Measurements from ENCODE around the gene KCNE4.
"Not testable (repeated sequence)": the region's sequence is repeated elsewhere in the genome, so short reads cannot be mapped to it uniquely, and the experiment has no call there.

KCNE4 gene

DNA sequence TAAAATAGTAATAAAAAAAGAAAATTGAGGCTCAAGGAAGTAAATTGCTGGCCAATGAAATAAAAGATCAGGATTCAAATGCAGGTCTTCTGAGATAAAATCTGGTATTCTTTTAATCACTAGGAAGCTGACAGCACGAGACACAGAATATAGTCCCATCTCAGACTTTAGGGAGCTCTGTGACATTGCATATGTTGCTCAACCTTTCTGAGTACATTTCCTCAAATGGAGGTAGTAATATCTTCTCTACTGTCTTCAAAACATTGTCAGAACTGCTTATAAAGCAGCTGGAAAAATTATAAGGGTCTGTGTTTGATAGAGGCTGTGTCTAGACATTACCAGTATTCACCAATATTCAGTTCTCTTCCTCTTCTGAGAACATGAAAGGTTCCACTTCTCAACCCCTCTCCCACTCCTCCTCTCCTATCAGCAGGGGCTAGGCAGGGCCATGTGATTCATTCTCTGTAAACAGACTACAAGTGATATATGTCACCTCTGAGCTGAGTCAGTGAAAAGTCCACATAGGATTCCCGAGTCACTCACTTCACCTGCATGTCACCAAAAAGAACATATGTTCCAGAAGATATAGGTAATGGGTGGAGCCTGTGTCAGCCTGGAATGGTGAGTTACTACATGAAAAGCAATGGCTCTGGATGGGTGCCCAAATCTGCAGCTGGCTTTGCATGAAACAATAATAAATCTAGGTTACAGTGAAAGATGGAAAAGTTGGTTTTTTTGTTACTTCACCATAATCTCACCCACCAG lies 7.1 kb downstream of the KCNE4 start:
- DNase-seq (ENCODE audit: low spot score), result no peak

DNA sequence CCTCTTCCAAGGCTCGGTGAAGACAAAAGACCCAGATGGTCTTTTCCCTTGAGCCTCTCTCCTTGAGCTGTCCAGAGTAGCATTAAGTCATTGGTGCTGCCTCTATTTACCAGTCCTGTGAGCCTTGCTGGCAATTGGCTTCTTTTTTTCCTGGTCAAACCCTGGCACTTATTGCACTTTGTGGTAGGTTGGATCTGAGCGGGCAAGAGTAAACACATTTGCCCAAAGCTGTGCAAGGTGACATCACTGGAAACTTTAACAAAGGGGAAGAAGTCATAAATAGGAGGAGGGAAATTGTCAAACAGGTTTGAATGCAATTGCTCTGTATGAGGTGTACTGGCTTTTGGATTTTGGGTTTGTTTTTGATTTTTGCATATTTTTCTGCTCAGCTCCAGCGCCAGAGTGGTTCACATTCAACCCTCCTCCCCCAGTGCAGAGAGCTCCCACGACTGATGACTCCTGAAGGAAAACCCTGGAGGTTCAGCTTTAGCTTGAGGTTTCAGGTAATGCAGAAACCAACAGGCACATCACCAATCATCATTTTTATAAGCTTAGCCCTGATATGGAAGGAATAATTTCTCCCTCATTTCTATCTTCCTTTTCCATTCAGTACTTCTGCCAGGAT lies 8.3 kb downstream of the KCNE4 start:
- DNase-seq (ENCODE audit: low spot score), result no peak

DNA sequence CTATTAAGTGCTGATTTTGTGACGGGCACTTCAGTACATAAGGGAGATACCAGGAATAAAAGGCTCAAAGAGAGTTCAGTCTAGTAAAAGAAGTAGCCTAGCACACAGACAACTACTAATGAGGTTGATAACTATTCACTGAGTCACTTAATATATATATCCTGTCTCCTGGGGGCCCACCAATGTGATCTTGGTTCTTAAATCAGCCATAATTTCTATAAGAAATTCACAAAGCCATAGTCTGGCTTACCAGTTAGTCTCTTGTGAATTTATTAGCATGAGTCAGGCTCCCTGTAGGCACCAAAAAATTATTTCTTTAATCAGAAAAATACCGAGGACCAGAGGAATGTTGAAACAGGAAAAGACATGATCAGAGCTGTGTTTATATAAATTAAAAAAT lies 10.4 kb downstream of the KCNE4 start:
- DNase-seq (ENCODE audit: low spot score), result no peak

DNA sequence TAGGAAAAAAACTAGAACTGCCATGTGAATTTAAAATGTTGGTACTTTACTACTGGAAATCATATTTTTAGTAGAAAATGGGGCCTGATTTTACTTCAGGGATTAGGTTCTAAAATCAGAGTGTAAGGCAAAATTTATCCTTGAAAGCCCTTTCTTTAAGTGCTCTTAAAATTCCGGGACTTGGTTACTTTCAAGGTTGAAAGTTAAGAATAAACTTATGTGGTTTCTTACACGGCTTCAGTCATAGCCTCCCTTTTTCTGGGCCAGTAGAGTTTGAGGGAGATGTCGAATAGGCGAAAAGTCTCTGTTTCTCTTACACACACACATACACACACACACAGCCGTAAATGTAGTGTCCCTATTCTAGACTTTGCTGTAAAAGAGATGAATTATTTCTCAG lies 13.1 kb downstream of the KCNE4 start:
- DNase-seq (ENCODE audit: low spot score), result no peak

DNA sequence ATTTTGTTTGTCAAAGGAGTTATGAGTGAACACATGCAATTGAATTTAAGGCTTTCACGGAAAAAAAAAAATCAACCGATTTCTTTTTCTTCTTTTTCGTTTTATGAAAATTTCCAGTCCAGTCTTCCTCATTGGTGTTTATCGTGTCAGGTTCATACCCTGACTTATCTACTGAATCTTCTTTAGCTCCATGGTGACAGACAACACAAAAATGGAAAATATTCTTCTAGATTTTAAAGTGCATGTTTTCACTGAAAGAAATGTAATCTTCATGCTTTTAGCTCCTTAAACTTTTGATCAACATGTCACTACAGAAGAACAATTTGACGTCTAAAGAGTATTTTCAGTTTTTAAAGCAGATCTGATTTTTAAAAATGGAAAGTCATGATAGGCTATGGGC lies 14.7 kb downstream of the KCNE4 start:
- no peak for DNase-seq (ENCODE audit: low spot score)

DNA sequence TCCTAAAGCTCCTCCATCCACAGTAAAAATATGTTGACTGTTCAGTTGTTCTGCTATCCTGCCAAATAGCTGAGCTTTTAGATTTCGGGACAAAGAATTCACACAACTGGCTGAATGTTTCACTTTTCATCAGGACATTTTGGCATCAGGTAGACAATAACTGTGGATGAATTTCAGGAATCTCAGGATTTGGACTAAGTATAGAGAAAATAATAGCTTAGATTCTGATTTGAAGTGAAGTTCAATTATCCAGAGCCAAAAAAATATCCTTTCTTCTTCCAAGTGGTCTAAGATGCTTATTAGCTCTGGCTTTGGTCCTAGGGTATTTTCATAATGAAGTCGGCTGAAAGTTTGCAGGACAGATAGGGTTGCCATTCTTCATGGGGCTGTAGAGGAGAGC lies 16.1 kb downstream of the KCNE4 start:
- no peak for DNase-seq (ENCODE audit: low spot score)

DNA sequence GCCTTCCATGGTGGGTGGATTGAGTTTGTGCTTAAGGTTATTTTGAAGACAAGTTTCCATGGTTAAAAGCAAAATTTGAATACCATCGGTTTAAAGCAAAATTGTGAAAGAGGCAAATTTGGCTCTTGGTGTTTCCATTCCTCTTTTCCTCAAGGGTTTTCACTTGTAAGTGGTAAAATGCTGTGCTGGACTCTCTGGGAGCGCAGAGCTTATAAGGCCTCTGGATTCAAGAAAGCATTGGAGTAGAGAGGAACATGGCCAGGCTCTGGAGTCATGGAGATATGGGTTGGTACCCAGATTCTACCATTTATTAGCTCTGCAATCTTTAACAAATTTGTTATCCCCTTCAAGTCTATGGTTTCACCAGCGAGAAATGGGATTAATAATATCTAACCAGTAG lies 17.5 kb downstream of the KCNE4 start:
- no peak for DNase-seq (ENCODE audit: low spot score)

DNA sequence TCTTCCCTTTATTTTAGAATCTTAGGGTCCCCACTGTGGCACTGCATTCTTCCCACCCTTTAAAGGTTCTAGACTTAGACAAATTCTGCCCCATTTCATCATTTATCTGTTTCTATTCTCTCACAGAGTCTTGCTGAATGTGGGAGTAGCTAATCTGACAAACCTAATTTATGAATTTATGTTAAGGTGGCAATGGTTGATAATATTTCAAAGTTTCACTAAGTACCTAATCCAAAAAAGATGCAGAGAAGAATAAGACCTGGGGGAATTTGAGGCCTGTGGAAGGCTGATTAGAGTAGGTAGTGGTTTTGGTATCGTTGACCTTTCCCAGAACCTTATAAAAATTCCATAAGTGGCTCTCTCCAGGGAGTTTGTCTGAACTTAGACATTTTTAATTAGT lies 18.0 kb downstream of the KCNE4 start:
- no peak for DNase-seq (ENCODE audit: low spot score)

DNA sequence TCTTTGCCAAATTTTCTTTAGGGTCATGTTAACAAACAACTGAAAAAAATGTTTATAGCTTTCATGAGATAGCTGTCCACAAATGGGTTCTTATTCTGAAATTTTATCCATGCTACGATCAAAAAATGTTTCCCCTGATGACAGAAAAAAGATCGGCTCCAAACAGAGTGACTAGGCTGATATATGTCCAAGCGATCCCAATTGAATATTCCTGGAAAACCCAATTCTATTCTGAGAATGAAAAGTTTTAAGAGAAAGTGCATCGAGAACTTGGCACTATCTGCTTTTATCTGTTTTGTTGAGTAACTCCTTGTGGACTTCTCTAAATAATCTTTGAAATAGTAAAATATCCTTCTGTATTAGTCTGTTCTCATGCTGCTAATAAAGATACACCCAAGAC lies 19.1 kb downstream of the KCNE4 start:
- DNase-seq (ENCODE audit: low spot score), result no peak

DNA sequence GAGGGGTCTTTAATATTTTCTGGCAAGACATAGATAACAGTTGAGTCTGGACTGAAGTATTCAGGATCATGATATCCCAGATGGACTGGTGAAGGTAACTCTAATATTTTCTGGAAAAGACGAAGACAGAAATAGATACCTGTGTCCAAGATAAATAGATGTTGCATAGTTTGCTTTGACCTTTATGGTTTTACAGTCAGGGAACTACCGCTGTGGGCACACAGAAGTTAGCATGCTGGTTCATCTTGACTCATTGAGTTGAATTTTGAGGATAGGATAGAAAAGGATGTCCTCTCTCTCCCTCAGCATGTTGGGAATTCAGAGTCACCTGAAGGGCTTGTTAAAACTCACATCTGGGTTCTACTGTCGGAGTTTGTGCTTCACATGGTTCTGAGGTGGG lies 20.8 kb downstream of the KCNE4 start:
- DNase-seq (ENCODE audit: low spot score), result no peak

DNA sequence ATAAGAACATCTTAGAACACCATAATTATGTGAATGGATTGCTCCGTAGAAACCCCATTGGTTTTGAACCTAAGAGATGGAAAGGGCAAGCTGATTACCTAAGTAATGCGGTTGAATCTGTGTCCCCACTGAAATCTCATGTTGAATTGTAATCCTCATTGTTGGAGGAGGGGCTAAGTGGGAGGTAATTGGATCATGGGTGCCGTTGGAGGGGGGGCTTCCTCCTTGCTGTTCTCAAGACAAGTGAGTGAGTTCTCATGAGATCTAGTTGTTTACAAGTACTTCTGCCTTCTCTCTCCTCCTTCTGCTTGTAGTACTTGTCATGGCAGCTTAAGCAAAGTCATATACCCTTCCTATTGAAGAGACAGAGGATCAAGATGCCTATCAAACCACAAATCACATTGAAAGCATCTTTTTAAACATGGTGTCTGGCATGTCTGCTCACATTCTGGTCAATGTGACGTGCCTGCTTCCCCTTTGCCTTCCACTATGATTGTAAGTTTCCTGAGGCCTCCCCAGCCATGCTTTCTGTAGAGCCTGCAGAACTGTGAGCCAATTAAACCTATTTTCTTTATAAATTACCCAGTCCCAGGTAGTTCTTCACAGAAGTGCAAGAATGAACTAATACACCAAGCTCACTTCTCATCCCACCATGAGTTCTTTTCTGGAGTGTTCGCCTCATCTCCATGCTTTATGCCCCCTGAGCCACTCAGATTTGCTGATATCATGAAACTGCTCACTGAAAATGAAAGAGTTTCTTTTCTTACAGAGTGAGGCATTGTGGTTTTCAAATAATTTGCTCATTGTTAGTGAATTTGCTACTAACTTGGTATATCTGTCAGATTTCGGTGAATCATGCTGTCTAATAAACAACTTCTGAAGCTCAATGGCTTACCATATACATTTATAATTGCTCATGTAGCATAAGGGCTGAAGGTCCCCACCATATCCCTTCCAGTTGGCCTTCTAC lies 23.6 kb downstream of the KCNE4 start:
- no peak for DNase-seq (ENCODE audit: low spot score)

DNA sequence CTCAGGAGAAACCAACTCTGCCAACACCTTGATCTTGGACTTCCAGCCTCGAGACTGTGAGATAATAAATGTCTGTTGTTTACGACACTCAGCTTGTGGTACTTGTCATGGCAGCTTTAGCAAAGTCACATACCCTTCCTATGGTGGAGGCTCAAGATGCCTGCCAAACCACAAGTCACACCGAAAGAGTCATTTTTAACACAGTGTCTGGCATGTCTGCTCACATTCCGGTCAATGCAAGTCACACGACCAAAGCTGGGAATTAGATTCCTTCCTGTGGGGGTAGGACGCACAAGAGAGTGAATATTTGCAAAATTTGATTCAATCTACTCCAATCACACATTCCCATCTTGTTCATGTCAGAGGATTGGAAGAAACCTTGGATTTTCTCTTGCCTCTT lies 24.6 kb downstream of the KCNE4 start:
- no peak for DNase-seq (ENCODE audit: low spot score)

DNA sequence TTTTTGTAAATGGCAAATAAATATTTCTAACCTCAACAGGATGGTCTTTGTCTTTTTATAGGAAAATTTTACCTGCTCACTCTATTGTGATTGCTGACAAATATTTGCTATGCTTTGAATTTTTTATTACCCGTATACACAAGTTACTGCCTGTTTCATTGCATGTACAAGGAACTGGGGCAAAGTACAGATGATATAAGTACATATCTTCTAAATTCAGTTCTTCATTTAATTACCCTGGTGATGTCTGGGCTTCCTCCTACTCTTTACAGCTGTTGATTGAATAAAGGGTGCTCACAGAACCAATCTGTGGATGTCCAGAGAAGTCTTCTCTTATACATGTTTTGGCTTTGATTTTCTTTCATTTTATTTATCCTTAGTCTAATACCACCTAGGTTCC lies 26.5 kb downstream of the KCNE4 start:
- DNase-seq (ENCODE audit: low spot score), result no peak

DNA sequence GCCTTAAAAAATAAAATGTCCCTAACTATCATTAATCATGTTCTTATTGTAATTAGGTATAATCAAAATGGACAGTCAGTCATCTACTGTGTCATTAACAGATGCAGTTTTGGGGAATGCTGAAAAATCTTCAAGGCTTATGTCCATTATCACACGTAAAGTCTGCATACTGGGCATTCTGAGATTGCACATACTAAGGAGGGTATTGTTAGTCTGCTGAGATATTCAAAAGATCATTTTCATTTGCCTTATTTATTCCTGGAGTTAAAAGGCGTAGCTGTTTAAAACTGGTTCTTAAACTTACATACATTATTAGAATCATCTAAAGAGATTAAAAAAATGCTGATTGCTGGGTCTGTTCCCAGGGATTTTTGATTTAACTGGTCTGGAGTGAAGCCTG lies 27.4 kb downstream of the KCNE4 start:
- DNase-seq (ENCODE audit: low spot score), result no peak

DNA sequence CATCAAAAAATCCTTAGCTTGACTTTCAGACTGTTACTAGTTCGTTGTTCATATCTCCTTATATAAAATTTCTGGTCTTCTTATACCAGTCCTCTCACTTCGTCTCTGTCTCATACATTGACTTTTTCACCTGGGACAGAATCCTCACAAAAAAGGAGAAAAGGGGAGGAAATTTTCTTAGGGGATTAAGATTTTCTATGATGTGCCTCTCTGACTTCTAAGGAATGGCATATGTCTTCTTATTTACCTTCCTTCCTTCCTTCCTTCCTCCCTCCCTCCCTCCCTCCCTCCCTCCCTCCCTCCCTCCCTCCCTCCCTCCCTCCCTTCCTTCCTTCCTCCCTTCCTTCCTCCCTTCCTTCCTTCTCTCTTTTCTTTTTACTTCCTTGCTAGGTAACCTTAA lies 27.9 kb downstream of the KCNE4 start:
- no peak for DNase-seq (ENCODE audit: low spot score)

DNA sequence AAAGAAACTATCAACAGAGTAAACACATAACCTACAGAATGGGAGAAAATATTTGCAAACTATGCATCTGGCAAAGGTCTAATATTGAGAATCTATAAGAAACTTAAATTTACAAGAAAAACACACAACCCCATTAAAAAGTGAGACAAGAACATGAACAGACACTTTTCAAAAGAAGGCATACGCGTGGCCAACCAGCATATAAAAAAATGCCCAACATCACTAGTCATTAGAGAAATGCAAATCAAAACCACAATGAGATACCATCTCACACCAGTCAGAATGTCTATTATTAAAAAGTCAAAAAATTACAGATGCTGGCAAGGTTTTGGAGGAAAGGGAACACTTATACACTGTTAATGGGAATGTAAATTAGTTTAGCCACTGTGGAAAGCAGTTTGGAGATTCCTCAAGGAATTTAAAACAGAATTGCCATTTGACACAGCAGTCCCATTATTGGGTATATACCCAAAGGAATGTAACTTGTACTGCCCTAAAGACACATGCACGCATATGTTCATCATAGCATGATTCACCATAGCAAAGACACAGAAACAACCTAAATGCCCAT lies 28.9 kb downstream of the KCNE4 start:
- not testable (repeated sequence) for DNase-seq (ENCODE audit: low spot score)

DNA sequence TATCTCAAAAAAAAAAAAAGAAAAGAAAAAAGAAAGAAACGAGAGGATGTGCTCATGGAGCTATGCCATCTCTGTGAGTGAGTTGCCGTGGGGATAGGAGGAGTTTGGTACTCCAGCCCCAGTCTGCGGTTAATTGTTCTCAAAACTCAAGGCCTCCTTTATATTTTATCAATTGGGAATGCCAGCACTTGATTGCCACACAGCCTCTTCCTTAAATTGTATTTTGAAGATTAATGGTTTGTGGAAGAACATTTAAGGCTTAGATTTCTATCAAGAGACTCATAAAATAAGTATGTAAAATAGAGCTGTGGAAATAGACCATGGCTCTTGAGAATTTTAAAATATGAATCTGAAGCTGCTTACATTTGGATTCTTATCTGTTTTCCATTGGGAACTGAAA lies 29.8 kb downstream of the KCNE4 start:
- DNase-seq (ENCODE audit: low spot score), result no peak

DNA sequence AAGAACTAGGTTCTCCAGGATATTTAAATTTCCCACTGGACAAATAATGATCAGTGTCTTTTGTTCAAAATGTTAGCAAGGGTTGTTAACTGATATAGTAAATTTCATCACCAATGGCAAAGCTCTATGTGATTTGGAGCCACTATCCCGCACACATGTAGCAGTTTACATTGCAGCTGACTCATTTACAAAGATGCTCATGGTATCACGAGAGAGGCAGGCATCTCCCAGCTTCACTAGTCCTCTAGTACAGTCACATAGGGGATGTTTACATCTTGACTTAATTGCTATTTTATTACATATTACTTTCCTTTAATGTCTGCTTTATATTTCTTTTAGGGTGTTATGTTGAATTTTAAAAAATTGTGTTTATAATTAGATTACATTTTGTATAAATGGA lies 30.7 kb downstream of the KCNE4 start:
- DNase-seq (ENCODE audit: low spot score), result no peak

DNA sequence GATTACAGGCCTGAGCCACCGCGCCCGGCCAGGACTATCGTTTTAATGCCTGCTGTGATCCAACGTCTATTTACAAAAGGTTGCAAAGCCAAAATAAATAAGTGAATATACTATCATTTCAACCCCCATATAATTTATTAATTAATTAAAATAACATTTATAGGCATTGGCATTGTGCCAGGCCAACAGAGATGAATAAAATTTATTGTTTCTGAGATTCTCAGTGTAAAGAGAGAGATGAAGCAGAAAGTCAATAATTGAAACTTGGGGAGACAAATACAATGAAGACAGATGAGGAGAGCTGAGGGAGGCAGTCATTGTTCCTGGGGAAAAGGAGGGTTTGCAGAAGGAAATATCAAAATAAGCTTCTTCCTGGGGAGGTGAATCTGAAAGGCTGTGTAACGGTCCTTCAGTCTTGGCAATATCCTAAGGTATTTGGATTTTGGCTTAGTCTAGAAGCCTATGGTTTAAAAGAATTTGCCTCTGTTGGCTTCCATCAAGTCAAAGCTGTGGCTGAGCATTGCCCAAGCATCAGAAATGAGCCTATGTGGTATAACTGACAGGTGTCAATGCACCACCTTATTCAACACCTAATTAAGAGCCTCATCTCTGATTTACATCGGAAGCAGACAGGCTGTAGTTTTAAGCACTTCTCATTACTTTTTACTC lies 31.5 kb downstream of the KCNE4 start:
- no peak for DNase-seq (ENCODE audit: low spot score)

DNA sequence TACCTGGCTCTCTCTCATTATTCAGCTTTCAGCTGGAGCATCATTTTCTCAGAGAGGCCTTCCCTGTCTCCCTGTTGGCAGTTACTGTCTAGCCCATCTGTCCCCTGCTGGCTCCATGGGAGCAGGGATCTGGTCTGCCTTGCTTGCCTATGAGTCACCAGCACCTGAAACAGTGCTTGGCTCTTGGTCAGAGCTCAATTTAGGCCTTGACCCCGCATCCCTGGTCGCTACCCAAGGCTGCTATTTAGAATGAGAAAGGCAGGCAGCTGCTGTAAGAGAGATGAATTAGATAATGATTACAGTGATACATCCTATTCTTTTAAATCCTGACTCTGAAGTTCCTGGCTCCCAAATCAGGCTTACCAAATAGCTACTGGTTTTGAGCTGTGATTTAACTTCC lies 32.9 kb downstream of the KCNE4 start:
- DNase-seq (ENCODE audit: low spot score), result no peak

DNA sequence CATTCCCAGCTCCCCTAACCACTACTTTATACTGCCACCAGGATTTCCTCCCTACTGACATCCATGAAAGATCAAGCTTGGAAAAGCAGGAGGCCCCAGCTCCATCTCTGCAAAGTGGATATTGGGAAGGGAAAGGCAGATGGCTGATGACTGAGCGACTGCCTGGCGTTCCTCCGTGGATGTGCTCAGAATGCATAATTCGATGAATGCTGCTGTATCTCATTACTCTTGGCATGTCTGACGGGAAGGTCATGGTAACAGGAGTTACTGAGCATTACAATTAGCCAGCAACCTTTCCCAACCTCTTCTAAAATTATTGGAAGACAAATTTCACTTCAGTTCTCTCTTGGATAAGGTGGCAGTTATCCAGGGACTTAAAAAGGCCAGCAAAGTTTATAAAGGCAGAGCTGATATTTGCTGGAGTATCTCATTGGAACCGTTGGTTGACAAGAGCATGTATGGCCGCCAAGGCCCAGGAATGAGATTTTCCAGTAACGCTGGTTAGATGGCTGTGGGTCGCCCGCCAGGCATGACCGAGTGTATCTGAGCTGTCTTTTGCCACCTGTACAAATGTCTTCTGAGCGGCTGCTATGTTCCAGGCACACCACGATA lies 34.5 kb downstream of the KCNE4 start:
- DNase-seq (ENCODE audit: low spot score), result no peak

DNA sequence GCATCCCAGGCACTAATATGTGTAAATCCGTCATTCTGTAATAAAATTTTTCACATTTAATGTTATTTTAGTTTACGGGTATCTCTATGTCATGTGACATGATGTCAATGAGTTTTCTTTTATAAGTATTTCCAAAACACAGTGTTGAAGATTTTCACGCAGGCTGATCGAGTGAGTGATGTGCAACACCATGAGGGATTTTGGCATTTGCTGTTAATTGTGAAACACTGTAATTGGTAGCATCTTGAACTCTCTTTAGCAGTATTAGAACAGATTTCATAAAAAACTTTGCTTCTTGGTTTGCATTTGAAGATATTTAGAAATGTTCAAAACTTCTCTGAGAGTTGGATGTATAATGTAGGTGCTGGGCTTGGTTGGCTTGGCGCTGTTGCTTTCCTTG lies 35.5 kb downstream of the KCNE4 start:
- no peak for DNase-seq (ENCODE audit: low spot score)

Data from AG08396 (cell line).